T-helper 9 cell (primary cell): Measurements from ENCODE around the gene PTH2.
A peak's percentile ranks its signal among the peaks of the same experiment; 100 is the strongest.
"Not testable (repeated sequence)": the region's sequence is repeated elsewhere in the genome, so short reads cannot be mapped to it uniquely, and the experiment has no call there.

ENCODE experiments used
- DNase-seq: peaks from one replicate; pipeline ENCODE4 v3.0.0-alpha.2; 2020

PTH2 gene

GRCh38 chr19:49447485-49448431 is 24.5 kb upstream of the PTH2 start:
- no peak for DNase-seq

- DNase-seq = no peak
Observed at GRCh38 chr19:49445997-49446396, 22.8 kb upstream of the PTH2 start.

GRCh38 chr19:49444100-49444700 is 21.0 kb upstream of the PTH2 start:
- DNase-seq = not testable (repeated sequence)

GRCh38 chr19:49443366-49444099 is 20.3 kb upstream of the PTH2 start:
- DNase-seq = peak; percentile 93

GRCh38 chr19:49442771-49443365 is 19.6 kb upstream of the PTH2 start:
- DNase-seq = peak; percentile 43

DNA sequence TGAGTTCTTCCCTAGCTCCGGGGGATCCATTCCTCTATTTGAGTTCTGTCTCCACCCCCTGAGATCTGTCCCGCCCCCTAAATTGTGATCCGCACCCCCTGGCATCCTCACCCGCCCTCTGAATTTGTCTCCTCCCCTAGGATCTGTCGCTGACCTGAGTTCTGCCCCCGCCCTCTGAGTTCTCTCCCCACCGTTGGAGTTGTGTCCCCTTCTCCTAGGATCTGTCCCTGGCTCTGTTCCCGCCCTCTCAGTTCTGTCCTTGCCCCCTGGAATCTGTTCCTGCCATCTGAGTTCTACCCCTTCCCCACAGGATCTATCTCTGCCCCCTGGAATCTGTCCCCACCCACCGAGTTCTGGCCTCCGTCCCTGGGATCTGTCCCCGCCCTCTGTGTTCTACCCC is 19.1 kb upstream of the PTH2 start:
- no peak for DNase-seq

DNA sequence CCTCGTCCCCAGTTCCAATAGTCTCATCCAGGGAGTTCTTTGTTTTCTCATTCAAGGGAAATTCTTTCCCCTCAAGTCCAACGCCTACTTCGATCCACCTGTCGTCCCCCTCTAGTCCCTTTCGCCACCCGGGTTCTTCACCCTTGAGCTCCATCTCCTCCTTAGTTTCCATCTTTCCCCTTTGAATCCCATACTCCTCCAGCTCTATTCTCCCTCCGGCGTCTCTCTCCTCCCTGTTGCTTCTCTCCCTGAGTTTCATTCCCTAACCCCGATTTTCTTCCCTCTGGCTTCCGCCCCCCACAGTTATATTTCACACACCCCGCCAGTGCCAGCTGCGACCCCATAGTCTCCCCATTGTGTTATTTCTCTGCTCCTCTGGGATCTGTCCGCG is 18.7 kb upstream of the PTH2 start:
- DNase-seq = no peak

GRCh38 chr19:49441210-49441959 is 18.1 kb upstream of the PTH2 start, which contains the start of gene SLC17A7:
SLC17A7 (minus strand) TSS chr19:49441527; CDS start chr19:49441379, 148 bp downstream.
- peak; percentile 40 for DNase-seq

DNA sequence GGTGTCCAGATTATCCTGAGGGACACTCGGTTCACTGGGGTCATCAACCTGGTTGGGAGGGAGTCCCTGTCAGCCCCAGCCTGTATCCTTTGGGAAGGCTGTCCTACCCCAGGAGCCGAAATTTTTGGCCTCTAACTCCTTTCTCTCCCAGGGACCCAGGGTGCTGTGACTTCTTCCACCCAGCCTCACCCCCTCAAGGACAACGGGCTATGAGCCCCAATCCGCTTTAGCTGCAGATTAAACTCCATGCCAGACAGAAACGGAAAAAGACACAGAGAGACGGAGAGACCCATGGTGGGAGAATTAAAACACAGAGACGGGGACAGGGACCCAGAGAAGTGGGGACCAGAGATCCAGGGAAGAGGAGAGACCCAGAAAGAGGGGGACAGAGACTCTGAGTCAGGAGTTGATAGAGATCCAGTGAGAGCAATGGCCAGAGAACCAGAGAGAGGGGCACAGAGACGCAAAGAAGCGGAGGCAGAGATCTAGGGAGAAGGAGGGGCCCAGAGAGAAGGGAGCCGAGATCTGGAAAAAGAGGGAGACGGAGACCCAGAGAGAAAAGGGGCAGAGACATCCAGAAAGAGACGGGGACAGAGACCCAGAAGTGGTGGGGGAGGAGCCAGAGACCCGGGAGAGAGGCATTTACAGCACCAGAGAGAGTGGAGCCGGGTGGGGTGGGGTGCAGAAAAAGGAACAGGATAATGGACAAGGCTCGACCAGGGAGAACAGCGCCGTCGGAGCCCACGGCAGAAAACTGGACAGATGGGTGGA is 17.4 kb upstream of the PTH2 start:
- DNase-seq = no peak

DNA sequence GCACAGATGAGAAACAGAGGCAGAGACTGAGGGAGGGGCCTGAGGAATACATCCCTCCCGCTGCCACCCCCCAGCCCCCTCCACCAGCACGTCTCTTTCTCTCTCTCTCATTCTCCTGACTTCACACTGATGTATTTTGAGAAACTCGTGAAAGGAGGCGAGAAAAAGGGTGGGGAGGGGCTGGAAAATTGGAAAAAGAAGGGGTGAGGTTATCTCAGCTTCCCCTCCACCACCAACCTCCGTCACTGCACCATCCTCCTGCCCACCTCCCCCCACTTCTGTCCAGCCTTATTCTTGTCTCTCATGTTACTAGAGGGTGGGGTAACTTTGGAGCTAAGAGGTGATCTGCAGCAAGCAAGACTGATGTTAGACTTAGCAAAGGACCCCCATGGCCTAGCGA is 16.6 kb upstream of the PTH2 start:
- DNase-seq = no peak

DNA sequence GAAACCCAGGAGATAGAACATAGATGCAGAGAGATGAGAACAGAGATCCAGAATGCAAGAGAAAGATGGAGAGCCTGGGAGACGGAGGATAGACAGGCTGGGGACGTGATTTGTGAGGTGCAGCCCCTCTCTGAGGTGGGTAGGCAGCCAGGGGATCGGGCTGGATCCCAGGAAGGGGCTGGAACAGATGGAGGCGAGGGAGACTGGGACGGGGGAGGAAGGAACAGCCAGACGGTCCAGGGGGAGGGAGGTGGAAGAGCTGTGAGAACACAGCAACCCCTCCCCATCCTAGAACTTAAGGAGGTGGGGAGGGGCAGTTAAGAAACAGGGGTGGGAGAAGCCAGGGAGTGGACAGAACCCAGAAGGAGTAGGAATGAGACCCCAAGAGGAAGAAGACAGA is 15.0 kb upstream of the PTH2 start:
- no peak for DNase-seq

- DNase-seq = no peak
Observed at GRCh38 chr19:49437231-49437630, 14.0 kb upstream of the PTH2 start.

GRCh38 chr19:49436381-49437017 is 13.3 kb upstream of the PTH2 start:
- no peak for DNase-seq

DNA sequence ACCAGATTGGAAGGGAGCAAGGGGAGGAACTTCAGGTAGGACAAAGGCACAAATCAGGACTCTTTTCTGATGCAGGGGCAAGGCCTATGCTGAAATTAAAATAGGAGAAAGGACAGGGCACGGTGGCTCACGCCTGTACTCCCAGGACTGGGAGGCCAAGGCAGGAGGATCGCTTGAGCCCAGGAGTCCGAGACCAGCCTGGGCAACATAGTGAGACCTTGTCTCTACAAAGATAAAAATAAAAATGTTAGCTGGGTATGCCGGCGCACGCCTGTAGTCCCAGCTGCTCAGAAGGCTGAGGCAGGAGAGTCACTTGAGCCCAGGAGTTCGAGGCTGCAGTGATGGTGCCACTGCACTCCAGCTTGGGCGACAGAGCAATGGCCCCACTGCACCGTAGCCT is 12.4 kb upstream of the PTH2 start:
- DNase-seq = no peak

DNA sequence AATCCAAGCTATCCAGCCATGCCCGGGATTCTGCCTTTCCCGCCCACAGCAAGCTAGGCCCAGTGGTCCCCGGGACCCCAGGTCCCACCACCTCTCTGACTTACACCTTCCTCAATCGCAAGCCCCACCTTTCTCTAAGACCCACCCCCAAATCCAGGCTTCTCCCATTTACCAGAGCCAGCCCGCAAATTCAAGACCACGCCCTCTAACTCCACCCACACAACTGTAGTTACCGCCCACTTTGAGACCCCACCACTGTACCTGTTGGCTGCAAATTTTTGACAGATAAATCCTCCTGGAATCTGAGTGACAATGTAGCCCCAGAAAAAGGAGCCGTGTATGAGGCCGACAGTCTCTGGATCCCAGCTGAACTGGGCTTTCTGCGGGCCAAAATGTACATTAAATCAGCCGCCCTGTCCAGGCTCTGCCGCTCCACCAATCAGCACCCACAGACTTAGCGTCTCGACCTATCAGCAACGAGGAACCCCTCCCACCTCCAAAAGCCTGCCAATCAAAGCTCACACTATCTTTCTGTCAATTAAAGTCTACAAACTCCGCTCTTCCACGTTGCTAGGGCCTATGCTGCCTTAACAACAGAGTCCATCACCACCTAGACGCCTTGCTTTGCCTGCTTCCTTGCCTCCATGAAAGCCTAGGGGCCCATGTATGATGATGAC is 11.8 kb upstream of the PTH2 start:
- DNase-seq = no peak

- no peak for DNase-seq
Observed at GRCh38 chr19:49433240-49433901, 10.1 kb upstream of the PTH2 start.

GRCh38 chr19:49432141-49433073 is 9.2 kb upstream of the PTH2 start:
- no peak for DNase-seq

- no peak for DNase-seq
Observed at GRCh38 chr19:49431330-49431749, 8.1 kb upstream of the PTH2 start.
